ENCODE data around the gene TMEM52.

DNA sequence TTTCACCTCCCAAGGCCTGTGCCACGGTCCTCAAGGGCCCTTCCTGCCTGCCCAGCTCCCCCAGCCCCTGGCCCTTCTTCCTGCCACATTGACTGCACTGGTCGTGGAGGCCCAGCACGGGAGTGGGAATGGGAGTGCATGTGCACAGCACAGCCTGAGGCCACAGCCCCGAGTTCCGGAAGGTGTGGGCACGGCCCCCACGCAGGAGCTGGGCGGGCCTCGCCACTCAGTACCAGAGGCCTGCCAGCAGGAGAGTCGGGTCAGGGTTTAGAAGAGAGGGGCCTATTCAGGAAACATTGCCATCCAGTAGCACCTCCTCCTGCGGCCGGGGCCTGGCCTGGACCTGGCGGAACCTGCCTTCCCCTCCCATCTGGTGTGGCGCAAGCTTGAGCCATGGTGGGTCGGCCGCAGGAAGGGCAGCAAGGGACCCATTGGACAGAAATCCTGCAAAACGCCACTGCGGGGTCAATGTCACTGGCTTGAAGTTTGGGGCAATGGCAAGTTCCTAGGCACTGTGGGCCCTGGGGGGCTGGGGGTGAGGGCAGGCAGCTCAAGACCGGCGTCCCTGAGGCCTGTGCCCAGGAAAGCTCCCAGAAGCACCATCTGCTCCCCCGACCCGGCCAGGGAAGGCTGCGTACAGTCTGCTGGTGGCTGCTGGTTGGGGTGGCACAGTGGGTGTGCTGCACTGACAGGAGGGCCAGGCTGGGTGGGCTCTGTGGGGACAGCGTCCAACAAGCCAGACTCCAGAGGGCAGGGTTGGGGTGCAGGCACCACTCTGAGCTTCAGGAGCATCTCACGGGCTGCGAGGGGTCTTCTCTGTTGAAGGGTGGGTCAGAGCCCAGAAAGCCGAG is 1.8 kb upstream of the TMEM52 start:
- no peak for TF ChIP-seq CTCF (IDR thresholded peaks at IDR 0.05)
- TF ChIP-seq ZFX (IDR thresholded peaks at IDR 0.05; ENCODE audit: borderline replicate concordance), result no peak
